Right lung (tissue), 10 donors: ENCODE data around the gene RCAN1. TPM values are rescaled to one million over a fixed set of nuclear protein-coding genes. Genes with fewer than 3 reads are reported as not detected.

Experiments used
- DNase-seq, 2 donors: peaks; one replicate each; pipeline ENCODE4 v3.0.0-alpha.2; 2013
- long read RNA-seq, 8 donors: transcript quantifications; one replicate each; lab custom pipeline, GENCODE V29; 2026
- polyA plus RNA-seq, 5 donors: library from polyadenylated mRNA; unstranded; fragments of 120-200 nt; gene quantifications; one replicate each; pipeline versions ENCODE4 v1.2.1 to v1.2.3, GENCODE V29; 2013; ENCODE audit warnings: inconsistent platforms in 1 of 5, low replicate concordance in 1 of 5; ENCODE audit not compliant: insufficient read length in 5 of 5, insufficient read depth in 1 of 5

The RCAN1 gene
- 10 to 100 TPM; 16.9 to 20.9 (median 20.0) TPM for polyA plus RNA-seq
- long read RNA-seq, donor 1, transcript RCAN1-202 (4 exons, 2,408 nt) = major isoform, 5 of 13 reads
- long read RNA-seq, donor 1, partial matches to known transcripts = 0 of 13 reads
- long read RNA-seq, donor 1, other reads (novel, unspliced or antisense) = 0 of 13 reads
- long read RNA-seq, donor 2, transcript RCAN1-201 (4 exons, 2,490 nt) = major isoform, 7 of 8 reads
- long read RNA-seq, donor 2, partial matches to known transcripts = 0 of 8 reads
- long read RNA-seq, donor 2, other reads (novel, unspliced or antisense) = 0 of 8 reads
- long read RNA-seq, donor 3, partial matches to known transcripts = 0 of 4 reads
- long read RNA-seq, donor 3, other reads (novel, unspliced or antisense) = 0 of 4 reads
- long read RNA-seq, donor 4, partial matches to known transcripts = 0 of 5 reads
- long read RNA-seq, donor 4, other reads (novel, unspliced or antisense) = 0 of 5 reads
- long read RNA-seq, donor 5, partial matches to known transcripts = 9 of 18 reads
- long read RNA-seq, donor 5, other reads (novel, unspliced or antisense) = 0 of 18 reads
- long read RNA-seq, donor 6, transcript RCAN1-201 (4 exons, 2,490 nt) = major isoform, 5 of 6 reads
- long read RNA-seq, donor 6, partial matches to known transcripts = 0 of 6 reads
- long read RNA-seq, donor 6, other reads (novel, unspliced or antisense) = 0 of 6 reads
- long read RNA-seq, donor 7, partial matches to known transcripts = 0 of 5 reads
- long read RNA-seq, donor 7, other reads (novel, unspliced or antisense) = 0 of 5 reads
- long read RNA-seq, donor 8, partial matches to known transcripts = 0 of 4 reads
- long read RNA-seq, donor 8, other reads (novel, unspliced or antisense) = 0 of 4 reads

- peak; percentile 90 to 91 for DNase-seq
These were observed at the start of gene RCAN1 for GRCh38 chr21:34614628-34615486. RCAN1 (minus strand) TSS chr21:34615113; CDS start chr21:34615011, 102 bp downstream.

GRCh38 chr21:34661848-34662247, 46.9 kb upstream of the RCAN1 start:
- DNase-seq = no peak

- DNase-seq = no peak
These were observed 38.6 kb upstream of the RCAN1 start for GRCh38 chr21:34653522-34653921.

GRCh38 chr21:34651642-34652041, 36.7 kb upstream of the RCAN1 start:
- DNase-seq = no peak

- DNase-seq = no peak
These were observed 36.0 kb upstream of the RCAN1 start for GRCh38 chr21:34650861-34651431.

GRCh38 chr21:34649400-34649799, 34.5 kb upstream of the RCAN1 start:
- DNase-seq = no peak

- DNase-seq = no peak
These were observed 33.9 kb upstream of the RCAN1 start for GRCh38 chr21:34648739-34649297.

- no peak for DNase-seq
These were observed 32.6 kb upstream of the RCAN1 start for GRCh38 chr21:34647555-34647954.

- no peak for DNase-seq
These were observed 29.9 kb upstream of the RCAN1 start for GRCh38 chr21:34644825-34645224.

- no peak for DNase-seq
These were observed 27.5 kb upstream of the RCAN1 start for GRCh38 chr21:34642211-34643075.

- no peak for DNase-seq
These were observed 25.9 kb upstream of the RCAN1 start for GRCh38 chr21:34640858-34641257.

GRCh38 chr21:34639882-34640788, 25.2 kb upstream of the RCAN1 start:
- DNase-seq = no peak

- DNase-seq = no peak
These were observed 24.3 kb upstream of the RCAN1 start for GRCh38 chr21:34639250-34639649.

GRCh38 chr21:34636961-34637360, 22.0 kb upstream of the RCAN1 start:
- no peak for DNase-seq

GRCh38 chr21:34635307-34635706, 20.4 kb upstream of the RCAN1 start:
- no peak for DNase-seq

GRCh38 chr21:34632498-34632897, 17.6 kb upstream of the RCAN1 start:
- no peak for DNase-seq

- peak; percentile 39 to 58 for DNase-seq
These were observed 15.7 kb upstream of the RCAN1 start for GRCh38 chr21:34630536-34631143.

- DNase-seq = no peak
These were observed 11.2 kb upstream of the RCAN1 start for GRCh38 chr21:34626131-34626530.
